ENCODE results near the gene TCF7L2.

Gene TCF7L2

GRCh38 chr10:113000876-113001598, 51.0 kb downstream of the TCF7L2 start:
- no peak for FAIRE-seq

GRCh38 chr10:113001599-113002448, 51.8 kb downstream of the TCF7L2 start:
- no peak for FAIRE-seq

GRCh38 chr10:113002449-113002777, 52.4 kb downstream of the TCF7L2 start:
- no peak for FAIRE-seq

- no peak for FAIRE-seq
Measured at GRCh38 chr10:113003052-113003451, 53.0 kb downstream of the TCF7L2 start.

DNA sequence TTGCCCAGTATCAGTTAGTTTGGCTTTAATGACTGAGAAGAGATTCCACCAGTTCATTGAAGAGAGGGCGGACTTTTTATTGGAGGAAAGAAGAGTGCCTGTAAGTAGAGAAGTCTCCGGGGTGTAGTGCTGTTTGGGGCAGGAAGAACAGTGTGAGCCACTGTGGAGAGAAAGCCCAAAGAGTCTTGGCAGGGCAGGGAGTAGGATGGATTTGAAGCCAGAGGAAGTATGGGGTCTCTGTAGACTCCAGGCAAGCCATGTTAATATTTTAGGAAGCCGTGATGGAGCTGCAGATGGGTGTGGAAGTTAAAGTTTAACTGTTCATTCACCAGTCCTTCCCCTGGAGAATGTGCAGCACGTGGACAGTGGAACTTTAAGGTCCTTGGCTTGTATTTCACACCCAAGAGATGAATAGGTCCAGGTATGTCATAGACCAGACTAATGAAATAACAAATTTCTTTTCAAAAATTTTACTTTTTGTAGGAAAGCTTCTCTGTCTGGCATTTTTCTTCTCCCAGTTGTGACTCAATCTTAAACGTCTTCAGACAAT, 54.1 kb downstream of the TCF7L2 start:
- no peak for FAIRE-seq

- no peak for FAIRE-seq
Measured at GRCh38 chr10:113005380-113005779, 55.3 kb downstream of the TCF7L2 start.

DNA sequence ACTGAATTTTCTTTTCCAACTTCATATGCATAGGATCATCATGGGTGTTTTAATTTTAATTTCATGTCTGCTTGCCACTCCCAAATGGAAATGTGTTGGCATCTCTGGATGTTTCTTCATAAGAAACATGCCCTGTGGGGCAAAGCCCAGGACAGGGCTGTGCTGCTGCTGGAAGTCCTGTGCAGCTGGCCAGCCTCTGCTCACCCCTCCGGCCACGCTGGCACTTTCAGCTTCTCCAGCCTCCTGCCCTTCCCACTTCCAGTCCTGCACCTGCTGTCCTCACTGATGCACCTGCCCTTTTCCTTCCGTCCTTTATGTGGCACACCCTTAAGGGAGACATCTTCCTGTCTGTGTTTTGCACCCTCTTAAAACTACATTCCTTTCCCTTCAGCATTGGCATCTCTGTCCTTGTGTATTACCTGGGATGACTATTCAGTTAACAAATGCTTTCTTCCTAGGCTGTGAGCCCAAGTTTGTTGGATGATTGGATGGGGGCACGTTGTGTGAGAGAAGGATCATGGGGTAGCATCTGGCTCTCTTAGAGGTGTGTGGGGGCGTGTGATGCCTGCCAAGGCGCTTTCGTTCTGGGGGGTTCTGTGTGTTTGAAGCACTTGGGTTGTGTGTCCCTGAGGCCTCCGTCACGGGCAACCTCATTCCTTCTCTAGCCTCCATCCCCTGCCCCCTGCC, 56.8 kb downstream of the TCF7L2 start:
- no peak for FAIRE-seq

GRCh38 chr10:113007343-113007771, 57.3 kb downstream of the TCF7L2 start:
- FAIRE-seq, result no peak

DNA sequence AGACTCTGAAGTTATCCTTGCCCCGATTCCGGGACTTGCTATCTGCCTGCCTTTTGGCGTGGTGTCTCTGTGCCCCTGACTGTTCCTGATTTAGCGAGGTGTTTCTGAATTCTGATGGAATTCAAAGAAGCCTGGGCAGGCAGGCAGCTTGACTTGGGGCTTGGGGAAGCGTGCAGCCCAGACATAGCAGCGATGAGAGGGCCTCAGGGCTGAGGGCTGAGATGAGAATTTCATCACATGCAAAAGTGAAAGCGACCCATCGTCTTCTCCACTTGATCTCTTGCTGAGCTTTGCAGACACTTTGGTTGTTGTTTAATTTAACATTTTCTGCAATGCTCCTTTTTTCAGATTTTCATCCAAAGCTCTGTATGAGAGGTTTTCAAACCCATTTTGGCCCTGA, 57.8 kb downstream of the TCF7L2 start:
- no peak for FAIRE-seq

DNA sequence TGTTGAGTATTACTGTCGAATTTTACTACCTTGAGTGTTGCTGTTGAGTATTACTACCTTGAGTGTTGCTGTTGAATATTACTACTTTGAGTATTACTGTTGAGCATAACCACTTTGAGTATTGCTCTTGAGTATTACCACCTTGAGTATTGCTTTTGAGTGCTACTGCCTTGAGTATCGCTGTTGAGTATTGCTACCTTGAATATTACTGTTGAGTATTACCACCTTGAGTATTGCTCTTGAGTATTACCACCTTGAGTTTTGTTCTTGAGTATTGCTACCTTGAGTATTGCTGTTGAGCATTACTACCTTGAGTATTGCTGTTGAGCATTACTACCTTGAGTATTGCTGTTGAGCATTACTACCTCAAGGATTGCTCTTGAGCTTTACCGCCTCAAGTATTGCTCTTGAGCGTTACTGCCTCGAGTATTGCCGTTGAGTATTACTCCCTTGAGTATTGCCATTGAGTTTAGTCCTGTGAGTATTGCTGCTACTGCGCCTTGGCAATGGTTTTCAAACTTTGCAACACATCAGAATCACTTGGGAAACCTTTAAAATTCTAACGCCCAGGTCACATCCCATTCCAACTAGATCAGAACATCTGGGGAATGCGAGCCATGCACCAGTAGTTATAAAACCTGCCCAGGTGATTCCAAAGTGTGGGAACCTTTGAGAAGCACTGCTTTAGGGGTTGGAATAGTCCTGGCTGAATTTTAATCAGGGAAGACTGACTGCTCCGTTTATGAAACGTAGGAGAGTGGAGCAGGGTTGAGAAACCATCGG, 61.7 kb downstream of the TCF7L2 start:
- FAIRE-seq, result no peak

DNA sequence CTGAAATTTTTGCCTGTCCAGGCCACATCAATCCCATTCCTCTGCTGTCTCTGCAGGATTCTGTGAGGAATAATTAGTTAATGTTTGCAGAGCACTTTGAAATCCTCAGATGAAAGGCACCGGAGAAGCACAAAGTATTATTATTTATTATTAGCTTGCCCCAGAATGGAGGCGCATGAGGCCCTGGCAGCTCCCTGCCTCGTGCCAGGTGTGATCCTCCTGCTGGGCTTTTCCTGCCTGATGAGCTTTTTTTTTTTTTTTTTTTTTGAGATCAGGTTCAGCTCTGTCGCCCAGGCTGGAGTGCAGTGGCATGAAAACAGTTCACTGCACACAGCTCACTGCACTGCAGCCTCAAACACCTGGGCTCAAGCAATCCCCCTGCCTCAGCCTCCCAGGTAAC, 65.2 kb downstream of the TCF7L2 start:
- FAIRE-seq, result no peak

GRCh38 chr10:113017376-113017775, 67.3 kb downstream of the TCF7L2 start:
- no peak for FAIRE-seq

- no peak for FAIRE-seq
Measured at GRCh38 chr10:113018034-113018433, 68.0 kb downstream of the TCF7L2 start.

GRCh38 chr10:113019096-113019495, 69.0 kb downstream of the TCF7L2 start:
- no peak for FAIRE-seq

GRCh38 chr10:113019692-113020474, 69.8 kb downstream of the TCF7L2 start:
- no peak for FAIRE-seq

- FAIRE-seq, result no peak
Measured at GRCh38 chr10:113020475-113020753, 70.4 kb downstream of the TCF7L2 start.

GRCh38 chr10:113020838-113021237, 70.8 kb downstream of the TCF7L2 start:
- FAIRE-seq, result no peak

DNA sequence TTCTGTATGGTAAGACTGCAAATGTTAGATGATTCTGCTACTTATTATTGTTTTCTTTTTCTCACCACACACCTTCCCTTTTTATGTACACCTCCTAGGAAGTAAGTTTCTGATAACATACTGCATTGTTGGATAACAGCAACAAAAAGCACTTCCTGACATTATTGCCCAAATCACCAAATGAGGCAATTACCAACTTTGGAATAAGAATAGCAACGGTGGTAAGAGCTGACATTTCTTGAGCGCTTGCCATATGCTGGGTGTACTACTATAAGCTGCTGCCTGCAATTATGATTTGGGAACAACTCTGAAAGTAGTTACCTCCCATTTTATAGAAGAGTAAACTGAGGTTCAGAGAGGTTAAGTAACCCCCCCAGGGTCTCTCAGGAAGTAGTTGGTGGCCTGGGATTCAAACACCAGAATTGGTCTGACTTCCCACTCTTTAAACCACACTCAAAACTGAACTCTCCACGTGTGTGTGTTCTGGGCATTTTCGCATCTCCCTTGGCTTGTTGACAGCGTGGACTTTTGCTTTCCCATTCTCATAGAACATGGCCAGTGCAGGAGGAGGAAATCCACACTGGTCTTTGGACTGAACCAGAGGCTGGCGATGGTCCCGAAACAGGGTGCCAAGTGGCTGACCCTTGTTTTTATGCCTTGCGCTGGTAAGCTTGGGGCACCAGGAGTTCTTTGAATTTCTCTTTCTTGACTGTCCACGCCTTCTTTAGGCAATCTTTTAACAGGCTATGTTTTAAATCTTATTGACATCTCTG, 71.4 kb downstream of the TCF7L2 start:
- no peak for FAIRE-seq

GRCh38 chr10:113022265-113022664, 72.2 kb downstream of the TCF7L2 start:
- FAIRE-seq, result no peak

GRCh38 chr10:113023017-113023416, 73.0 kb downstream of the TCF7L2 start:
- no peak for FAIRE-seq

GRCh38 chr10:113024930-113025329, 74.9 kb downstream of the TCF7L2 start:
- FAIRE-seq, result no peak
